Tibial artery (tissue), 4 donors: ENCODE results near the gene HTT.

Experiments used
- DNase-seq, 2 donors: peaks; one replicate each; pipeline ENCODE4 v3.0.0-alpha.2; 2019
- H3K27ac ChIP-seq, 2 donors: fragments of 200-600 bp; sonication (generic) in 1 of 2; 1 replicate in 1 of 2; 2 replicates in 1 of 2; pipeline ENCODE4 v1.5.1; 2018 to 2019; ENCODE audit warnings: mild to moderate bottlenecking in 1 of 2
- H3K27me3 ChIP-seq, 2 donors: fragments of 200-600 bp; sonication (generic) in 1 of 2; one replicate each; pipeline versions ENCODE4 v1.5.1 to v1.6.0; 2016 to 2019
- H3K36me3 ChIP-seq, 3 donors: fragments of 200-600 bp; sonication (generic) in 2 of 3; one replicate each; pipeline ENCODE4 v1.5.1; 2016 to 2019; ENCODE audit warnings: mild to moderate bottlenecking in 2 of 3
- H3K4me1 ChIP-seq, 4 donors: fragments of 200-600 bp; sonication (generic) in 2 of 4; 1 replicate in 3 of 4; 2 replicates in 1 of 4; pipeline ENCODE4 v1.5.1; 2016 to 2019
- H3K4me3 ChIP-seq, 2 donors: fragments of 200-600 bp; sonication (generic) in 1 of 2; 1 replicate in 1 of 2; 2 replicates in 1 of 2; pipeline ENCODE4 v1.5.1; 2018 to 2019; ENCODE audit warnings: mild to moderate bottlenecking in 2 of 2
- H3K9me3 ChIP-seq, 3 donors: fragments of 200-600 bp; sonication (generic) in 1 of 3; one replicate each; pipeline ENCODE4 v1.5.1; 2016 to 2019
- intact Hi-C: fragments of 100-400 bp; cut with DNase I; formaldehyde crosslinking; loops from one replicate; pipeline ENCODE4 v1.15.0; 2023; ENCODE audit warnings: low total_unique reads
- TF ChIP-seq, protein P1 (sequence below), 2 experiments: fragments of 200-600 bp in 1 of 2; fragments of 450-650 bp in 1 of 2; IDR thresholded peaks; one replicate each; pipeline ENCODE4 v1.5.1; 2017 to 2019; ENCODE audit warnings: antibody characterized with exemption in 2 of 2, mild to moderate bottlenecking in 1 of 2, moderate library complexity in 1 of 2

Gene HTT

DNA sequence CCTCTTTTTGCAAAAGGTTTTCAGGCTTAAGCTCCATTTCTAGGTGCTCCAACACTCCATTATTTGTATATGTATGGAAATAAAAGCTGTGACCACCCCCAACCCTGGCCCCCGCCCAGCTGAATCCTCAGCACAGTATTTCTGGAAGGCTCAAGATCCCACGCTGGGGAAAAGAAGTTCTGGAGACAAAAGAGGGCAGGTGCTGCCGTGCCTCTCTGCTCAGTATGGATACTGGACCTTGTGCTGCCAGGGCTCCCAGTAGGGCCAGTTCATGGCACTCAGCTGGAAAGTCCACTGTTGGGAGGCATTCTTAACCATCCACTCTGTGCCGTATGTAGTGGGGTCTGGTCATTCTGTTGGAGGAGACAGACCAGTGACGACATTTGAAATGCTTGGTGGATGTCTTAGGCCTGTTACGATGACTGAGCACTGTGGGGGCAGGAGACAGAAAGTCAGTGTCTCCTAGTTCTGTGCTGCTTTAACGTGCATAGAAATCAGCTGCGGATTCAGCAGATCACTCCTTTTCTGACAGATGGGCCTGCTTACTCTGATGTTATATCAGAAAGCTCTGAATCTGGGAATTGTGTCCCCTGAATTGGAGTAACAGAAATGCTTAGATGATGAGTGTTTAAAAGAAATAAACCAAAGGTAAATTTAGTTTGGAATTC is 126.1 kb downstream of the HTT start:
- no peak overlapping the region for H3K27ac ChIP-seq
- no peaks in the 10 kb centered on the region for H3K9me3 ChIP-seq
- peaks cover 15 to 86% (median 45%) of the 10 kb centered on the region in 3 donors for H3K36me3 ChIP-seq
- H3K4me3 ChIP-seq = no peak overlapping the region
- intact Hi-C loops = no loop called here
- DNase-seq = peak in 1 of 2 donors; percentile 37
- H3K4me1 ChIP-seq = peaks cover 0 to 2% (median 0%) of the 10 kb centered on the region in 4 donors
- no peaks in the 10 kb centered on the region for H3K27me3 ChIP-seq
- TF ChIP-seq, protein P1, sequence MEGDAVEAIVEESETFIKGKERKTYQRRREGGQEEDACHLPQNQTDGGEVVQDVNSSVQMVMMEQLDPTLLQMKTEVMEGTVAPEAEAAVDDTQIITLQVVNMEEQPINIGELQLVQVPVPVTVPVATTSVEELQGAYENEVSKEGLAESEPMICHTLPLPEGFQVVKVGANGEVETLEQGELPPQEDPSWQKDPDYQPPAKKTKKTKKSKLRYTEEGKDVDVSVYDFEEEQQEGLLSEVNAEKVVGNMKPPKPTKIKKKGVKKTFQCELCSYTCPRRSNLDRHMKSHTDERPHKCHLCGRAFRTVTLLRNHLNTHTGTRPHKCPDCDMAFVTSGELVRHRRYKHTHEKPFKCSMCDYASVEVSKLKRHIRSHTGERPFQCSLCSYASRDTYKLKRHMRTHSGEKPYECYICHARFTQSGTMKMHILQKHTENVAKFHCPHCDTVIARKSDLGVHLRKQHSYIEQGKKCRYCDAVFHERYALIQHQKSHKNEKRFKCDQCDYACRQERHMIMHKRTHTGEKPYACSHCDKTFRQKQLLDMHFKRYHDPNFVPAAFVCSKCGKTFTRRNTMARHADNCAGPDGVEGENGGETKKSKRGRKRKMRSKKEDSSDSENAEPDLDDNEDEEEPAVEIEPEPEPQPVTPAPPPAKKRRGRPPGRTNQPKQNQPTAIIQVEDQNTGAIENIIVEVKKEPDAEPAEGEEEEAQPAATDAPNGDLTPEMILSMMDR (IDR thresholded peaks at IDR 0.05) = no peak

DNA sequence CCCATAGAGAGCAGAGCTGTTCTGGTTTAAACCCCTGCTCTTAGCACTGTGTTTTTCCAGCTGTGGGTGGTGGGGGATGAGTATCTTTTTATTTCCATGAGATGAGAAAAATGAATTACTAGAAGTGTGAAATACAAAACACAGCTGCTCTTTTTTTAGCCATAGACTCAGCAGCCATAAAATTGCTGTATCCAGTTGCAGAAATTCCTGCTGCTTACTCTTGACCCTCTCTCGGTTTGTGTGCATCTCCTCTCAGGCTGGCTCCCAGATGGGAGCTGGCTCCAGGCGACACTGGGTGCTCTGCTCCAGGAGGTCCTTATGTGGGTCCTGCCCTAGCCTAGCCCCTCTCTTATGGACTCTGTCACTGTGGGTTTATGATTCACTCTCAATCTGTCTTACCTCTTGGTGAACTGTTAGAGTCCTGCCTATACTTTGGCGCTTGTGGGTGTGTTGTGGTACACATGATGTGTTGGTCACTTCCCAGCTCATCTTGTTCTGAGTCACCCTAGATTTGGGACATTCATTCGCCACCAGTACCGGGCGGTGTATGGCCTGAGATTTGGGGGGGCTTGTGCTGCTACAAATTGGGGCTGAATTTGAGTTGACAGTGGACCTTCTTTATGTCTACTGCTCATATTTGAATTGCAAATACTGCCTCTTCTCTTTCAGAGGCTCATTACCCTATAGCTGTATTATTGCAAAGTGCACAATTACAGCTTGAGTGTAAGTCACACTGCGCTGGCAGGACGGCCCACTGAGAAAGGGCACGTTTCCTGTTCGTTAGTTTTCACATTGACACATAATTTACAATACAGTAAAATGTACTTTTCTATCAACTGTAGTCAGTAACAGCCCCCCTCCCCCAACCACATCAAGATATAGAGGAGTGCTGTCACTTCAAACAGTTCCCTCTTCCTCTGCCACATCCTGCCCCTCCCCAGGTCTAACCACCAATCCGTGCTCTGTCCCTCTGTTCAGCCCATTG is 127.5 kb downstream of the HTT start:
- Histone ChIP-seq H3K9me3 (no peaks in the 10 kb centered on the region), H3K27me3 (no peaks in the 10 kb centered on the region), H3K4me1 (peaks cover 0 to 2% (median 0%) of the 10 kb centered on the region in 4 donors), H3K36me3 (peaks cover 26 to 84% (median 39%) of the 10 kb centered on the region in 3 donors), H3K4me3 (no peak overlapping the region), H3K27ac (no peak overlapping the region)
- TF ChIP-seq, protein P1 (IDR thresholded peaks at IDR 0.05) = no peak
- DNase-seq = peak in 1 of 2 donors; percentile 45
- intact Hi-C loops = no loop called here

DNA sequence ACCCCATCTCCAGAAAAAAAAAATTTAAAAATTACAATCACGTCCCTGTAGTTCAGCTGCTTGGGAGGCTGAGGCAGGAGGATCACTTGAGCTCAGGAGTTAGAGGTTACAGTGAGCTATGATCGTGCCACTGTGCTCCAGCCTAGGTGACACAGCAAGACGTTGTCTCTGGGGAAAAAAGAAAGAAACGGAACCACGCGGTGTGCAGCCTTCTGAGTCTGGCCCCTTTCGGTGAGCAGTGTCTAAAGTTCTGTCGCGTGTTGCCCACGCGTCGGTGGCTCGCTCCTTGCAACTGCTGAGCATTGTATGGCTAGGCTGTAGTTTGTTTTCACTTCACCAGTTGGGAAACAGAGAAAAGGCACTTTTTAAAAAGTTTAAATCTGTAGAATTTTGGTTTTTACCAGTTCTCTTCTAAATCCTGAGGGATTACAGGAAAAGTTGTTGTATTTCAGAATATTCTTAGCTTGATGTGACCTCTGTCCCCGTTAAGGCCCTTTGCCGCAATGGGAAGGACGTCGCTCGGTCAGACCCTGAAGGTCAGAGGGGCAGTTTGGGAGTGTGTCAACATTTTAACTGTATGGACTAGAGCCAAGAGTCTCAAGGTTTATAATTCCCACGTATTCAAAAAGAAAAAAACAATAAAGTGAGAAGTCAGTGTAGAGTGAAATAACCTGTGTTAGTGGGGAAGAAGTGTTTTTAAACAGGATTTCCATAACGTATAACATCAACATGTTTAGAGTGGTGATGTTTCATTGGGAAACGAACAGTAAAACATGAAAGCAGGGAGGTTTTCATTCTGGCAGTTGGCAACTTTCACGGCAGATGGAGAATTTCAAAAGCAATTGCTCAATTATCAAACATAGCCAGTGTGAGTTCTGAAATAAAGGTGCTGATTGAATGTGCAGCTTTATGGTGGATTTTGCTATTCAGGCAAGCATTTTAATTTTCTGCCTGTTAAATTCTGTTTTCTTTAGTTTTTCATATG is 128.6 kb downstream of the HTT start:
- H3K27ac ChIP-seq = no peak overlapping the region
- TF ChIP-seq, protein P1 (IDR thresholded peaks at IDR 0.05) = no peak
- intact Hi-C loops = no loop called here
- no peak overlapping the region for H3K4me3 ChIP-seq
- peak in 1 of 2 donors; percentile 38 for DNase-seq
- H3K4me1 ChIP-seq = peaks cover 0 to 2% (median 0%) of the 10 kb centered on the region in 4 donors
- peaks cover 37 to 84% (median 40%) of the 10 kb centered on the region in 3 donors for H3K36me3 ChIP-seq
- H3K9me3 ChIP-seq = no peaks in the 10 kb centered on the region
- no peaks in the 10 kb centered on the region for H3K27me3 ChIP-seq

DNA sequence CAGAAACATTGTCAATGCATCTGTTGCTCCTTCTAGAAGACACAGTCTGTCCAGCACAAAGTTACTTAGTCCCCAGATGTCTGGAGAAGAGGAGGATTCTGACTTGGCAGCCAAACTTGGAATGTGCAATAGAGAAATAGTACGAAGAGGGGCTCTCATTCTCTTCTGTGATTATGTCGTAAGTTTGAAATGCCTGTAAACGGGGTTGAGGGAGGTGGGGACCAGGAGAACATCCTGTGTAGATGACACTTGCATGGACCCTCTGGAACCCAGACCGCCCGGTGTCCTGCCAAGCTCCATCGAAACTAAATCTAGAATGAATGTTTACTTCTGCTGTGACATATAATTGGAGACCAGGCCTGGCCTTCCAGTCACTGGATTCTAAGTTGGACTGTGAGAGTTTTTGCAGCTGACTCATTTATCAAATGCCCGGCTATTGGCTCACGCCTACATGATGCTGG is 129.5 kb downstream of the HTT start:
- intact Hi-C loops = no loop called here
- H3K9me3 ChIP-seq = no peaks in the 10 kb centered on the region
- no peaks in the 10 kb centered on the region for H3K27me3 ChIP-seq
- H3K4me1 ChIP-seq = peaks cover 0 to 2% (median 0%) of the 10 kb centered on the region in 4 donors
- H3K27ac ChIP-seq = peak overlapping the region in 1 of 2 donors; percentile 47
- peak; percentile 57 to 65 for DNase-seq
- H3K36me3 ChIP-seq = peaks cover 41 to 82% (median 46%) of the 10 kb centered on the region in 3 donors
- H3K4me3 ChIP-seq = no peak overlapping the region
- TF ChIP-seq, protein P1 (IDR thresholded peaks at IDR 0.05) = no peak

DNA sequence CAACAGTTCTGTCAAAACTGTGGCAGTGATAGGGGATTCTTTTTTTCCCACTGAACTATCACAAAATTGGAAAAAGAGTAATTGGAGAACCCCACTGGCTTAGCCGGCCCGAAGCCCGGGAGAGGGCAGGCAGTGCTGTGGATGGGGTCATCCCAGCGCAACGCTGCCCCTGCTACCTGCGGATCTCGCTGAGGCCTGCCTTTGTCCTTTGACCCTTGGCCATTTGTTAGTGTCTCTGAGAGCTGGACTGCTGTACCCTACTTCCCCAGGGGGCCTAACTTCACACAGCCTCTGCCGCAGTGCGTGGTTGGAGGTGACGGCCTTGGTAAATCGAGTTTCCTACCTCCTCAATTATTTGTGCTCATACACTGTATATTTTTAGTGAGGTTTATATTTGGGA is 131.5 kb downstream of the HTT start:
- intact Hi-C loops = no loop called here
- Histone ChIP-seq H3K4me3 (no peak overlapping the region), H3K27ac (no peak overlapping the region), H3K27me3 (no peaks in the 10 kb centered on the region), H3K9me3 (no peaks in the 10 kb centered on the region), H3K4me1 (peaks cover 0 to 2% (median 0%) of the 10 kb centered on the region in 4 donors), H3K36me3 (peaks cover 43 to 82% (median 50%) of the 10 kb centered on the region in 3 donors)
- TF ChIP-seq, protein P1 (IDR thresholded peaks at IDR 0.05) = no peak
- peak in 1 of 2 donors; percentile 54 for DNase-seq
